PC-3 (cell line): Measurements from ENCODE around the gene USH1G. TPM values are rescaled to one million over a fixed set of nuclear protein-coding genes. Genes with fewer than 3 reads are reported as not detected.

Experiments
- ATAC-seq: fragments of 200-7000 bp; cut with Tn5 transposase; 2 replicates; pipeline ENCODE4 v1.9.1; 2020; ENCODE audit warnings: mild to moderate bottlenecking, moderate library complexity
- BruUV-seq: library from RNA; stranded (reverse); fragments of 400-500 nt; replicated peaks from 2 replicates; lab custom pipeline; 2021; lab: Mats Ljungman, UMichigan
- CTCF ChIA-PET: fragments of 300-600 bp; sonication (Branson Sonifier 250); formaldehyde crosslinking; loops from one replicate; lab custom pipeline; 2022; ENCODE audit warnings: antibody characterized with exemption; lab: Charles Lee
- POLR2A ChIA-PET: fragments of 300-600 bp; sonication (Branson Sonifier 250); formaldehyde crosslinking; loops from one replicate; lab custom pipeline; 2022; ENCODE audit warnings: antibody characterized with exemption; ENCODE audit not compliant: unreplicated experiment; lab: Charles Lee
- DNase-seq: peaks from one replicate; pipeline ENCODE4 v3.0.0-alpha.2; 2015
- H2AFZ ChIP-seq: fragments of 300-600 bp; sonication (generic); 2 replicates; pipeline ENCODE4 v1.6.0; 2016; ENCODE audit warnings: antibody characterized with exemption, low read length
- H3F3A ChIP-seq: fragments of 300-600 bp; sonication (generic); one replicate; pipeline ENCODE4 v1.6.0; 2017; ENCODE audit warnings: antibody characterized with exemption, low read length, control low read depth, mild to moderate bottlenecking; ENCODE audit not compliant: unreplicated experiment
- H3K27ac ChIP-seq: fragments of 300-600 bp; sonication (generic); 2 replicates; pipeline ENCODE4 v1.5.1; 2016; ENCODE audit warnings: mild to moderate bottlenecking, low read length
- H3K27me3 ChIP-seq: fragments of 300-600 bp; sonication (generic); 2 replicates; pipeline ENCODE4 v1.6.1; 2016; ENCODE audit warnings: low read length, mixed read lengths
- H3K36me3 ChIP-seq: fragments of 300-600 bp; sonication (generic); 2 replicates; pipeline ENCODE4 v1.6.1; 2016; ENCODE audit warnings: low read depth, mixed run types, low read length, mixed read lengths
- H3K4me1 ChIP-seq: fragments of 300-600 bp; sonication (generic); 2 replicates; pipeline ENCODE4 v1.5.1; 2016; ENCODE audit warnings: low read length; ENCODE audit not compliant: insufficient read depth
- H3K4me2 ChIP-seq: fragments of 300-600 bp; sonication (generic); 2 replicates; pipeline ENCODE4 v1.6.0; 2016; ENCODE audit warnings: low read length
- H3K4me3 ChIP-seq: fragments of 300-600 bp; sonication (generic); 2 replicates; pipeline ENCODE4 v1.5.1; 2016; ENCODE audit warnings: mild to moderate bottlenecking, low read length, mixed read lengths
- H3K79me2 ChIP-seq: fragments of 300-600 bp; sonication (generic); 2 replicates; pipeline ENCODE4 v1.6.1; 2017; ENCODE audit warnings: low read length, mixed read lengths
- H3K9ac ChIP-seq: fragments of 300-600 bp; sonication (generic); 2 replicates; pipeline ENCODE4 v1.6.0; 2016; ENCODE audit warnings: mild to moderate bottlenecking, low read length
- H3K9me2 ChIP-seq: fragments of 300-600 bp; sonication (generic); replicated peaks from 2 replicates; pipeline ENCODE4 v1.6.1; 2016; ENCODE audit warnings: mixed run types, low read length, mixed read lengths
- H3K9me3 ChIP-seq: fragments of 300-600 bp; sonication (generic); 2 replicates; pipeline ENCODE4 v1.6.1; 2016; ENCODE audit warnings: low read length, mixed read lengths
- H4K20me1 ChIP-seq: fragments of 300-600 bp; sonication (generic); 2 replicates; pipeline ENCODE4 v1.6.1; 2016; ENCODE audit warnings: low read length, mixed read lengths
- EZH2 ChIP-seq: fragments of 300-600 bp; sonication (generic); IDR thresholded peaks from one replicate; pipeline ENCODE4 v1.6.1; 2017; ENCODE audit warnings: antibody characterized with exemption, mild to moderate bottlenecking, low read length; ENCODE audit not compliant: unreplicated experiment
- EZH2phosphoT487 ChIP-seq: fragments of 300-600 bp; sonication (generic); IDR thresholded peaks from 2 replicates; pipeline ENCODE4 v1.6.1; 2018; ENCODE audit warnings: mild to moderate bottlenecking, antibody characterized with exemption, low read length, borderline replicate concordance
- intact Hi-C: fragments of 100-400 bp; cut with micrococcal nuclease; formaldehyde crosslinking; loops from 2 replicates; pipeline ENCODE4 v1.9.0; 2023
- total RNA-seq: library from RNA; depleted of rRNA; stranded (reverse); fragments of >200 nt; gene quantifications from 2 replicates; pipeline ENCODE4 v1.2.3, GENCODE V29; 2014
- TF ChIP-seq, protein P1 (sequence below): fragments of 300-600 bp; sonication (generic); conservative IDR thresholded peaks from 2 replicates; pipeline ENCODE4 v1.5.1; 2017; ENCODE audit warnings: antibody characterized with exemption, low read depth, mild to moderate bottlenecking, low read length

USH1G gene
- total RNA-seq, 1 experiment from 2014 or later: 0.04 TPM

DNA sequence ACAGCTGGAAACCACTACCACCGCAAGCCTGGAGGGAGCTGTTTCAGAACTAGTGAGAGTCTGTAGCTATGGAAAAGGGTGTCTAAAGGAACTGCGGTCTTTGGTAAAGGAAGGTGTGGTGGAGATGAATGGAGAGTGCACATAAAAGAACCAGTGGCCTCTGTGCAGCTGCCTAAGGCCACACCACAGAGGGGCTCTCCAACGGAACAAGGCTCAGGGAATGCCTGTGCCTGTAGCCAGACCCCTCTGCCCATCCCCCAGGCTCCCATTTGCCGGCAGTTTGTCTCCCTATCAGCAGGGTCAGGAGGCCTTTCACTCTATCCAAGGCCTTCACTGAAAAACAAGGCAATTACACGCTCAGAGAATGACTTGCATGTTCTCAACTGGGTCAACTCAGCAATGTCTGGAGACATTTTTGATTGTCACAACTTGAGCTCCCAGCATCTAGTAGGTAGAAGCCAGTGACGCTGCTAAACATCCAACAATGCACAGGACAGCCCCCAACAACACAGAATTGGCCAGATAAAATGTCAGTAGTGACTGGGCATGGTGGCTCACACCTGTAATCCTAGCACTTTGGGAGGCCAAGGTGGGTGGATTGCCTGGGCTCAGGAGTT, 47.0 kb downstream of the USH1G start:
- CTCF ChIA-PET: no interaction called here
- peaks cover 19% of the 10 kb centered on the region for H3K4me1 ChIP-seq
- TF ChIP-seq EZH2phosphoT487 (no peak), EZH2 (no peak)
- TF ChIP-seq, protein P1, sequence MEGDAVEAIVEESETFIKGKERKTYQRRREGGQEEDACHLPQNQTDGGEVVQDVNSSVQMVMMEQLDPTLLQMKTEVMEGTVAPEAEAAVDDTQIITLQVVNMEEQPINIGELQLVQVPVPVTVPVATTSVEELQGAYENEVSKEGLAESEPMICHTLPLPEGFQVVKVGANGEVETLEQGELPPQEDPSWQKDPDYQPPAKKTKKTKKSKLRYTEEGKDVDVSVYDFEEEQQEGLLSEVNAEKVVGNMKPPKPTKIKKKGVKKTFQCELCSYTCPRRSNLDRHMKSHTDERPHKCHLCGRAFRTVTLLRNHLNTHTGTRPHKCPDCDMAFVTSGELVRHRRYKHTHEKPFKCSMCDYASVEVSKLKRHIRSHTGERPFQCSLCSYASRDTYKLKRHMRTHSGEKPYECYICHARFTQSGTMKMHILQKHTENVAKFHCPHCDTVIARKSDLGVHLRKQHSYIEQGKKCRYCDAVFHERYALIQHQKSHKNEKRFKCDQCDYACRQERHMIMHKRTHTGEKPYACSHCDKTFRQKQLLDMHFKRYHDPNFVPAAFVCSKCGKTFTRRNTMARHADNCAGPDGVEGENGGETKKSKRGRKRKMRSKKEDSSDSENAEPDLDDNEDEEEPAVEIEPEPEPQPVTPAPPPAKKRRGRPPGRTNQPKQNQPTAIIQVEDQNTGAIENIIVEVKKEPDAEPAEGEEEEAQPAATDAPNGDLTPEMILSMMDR: no peak
- DNase-seq (no peak), ATAC-seq (no peak)
- peaks cover 4% of the 10 kb centered on the region for H3K27me3 ChIP-seq
- H3K27ac ChIP-seq: no peak overlapping the region
- H3K9me2 ChIP-seq: no peaks in the 10 kb centered on the region
- no peaks in the 10 kb centered on the region for H4K20me1 ChIP-seq
- no peak overlapping the region for H3K4me3 ChIP-seq
- POLR2A ChIA-PET: interaction anchor here (0.7 kb wide), 1 partner anchor 10 kb away, joined by 11 read pairs; no protein-coding TSS in a partner anchor
- no peaks in the 10 kb centered on the region for H3K9me3 ChIP-seq
- H3K9ac ChIP-seq: no peak overlapping the region
- no peak overlapping the region for H3K4me2 ChIP-seq
- H3F3A ChIP-seq: no peaks in the 10 kb centered on the region
- H3K79me2 ChIP-seq: 0 out of 2 replicates have a peak, but pooled peaks cover 3% of the 10 kb centered on the region
- no TSS peak for BruUV-seq
- intact Hi-C loops: no loop called here
- H3K36me3 ChIP-seq: no peaks in the 10 kb centered on the region
- no peak overlapping the region for H2AFZ ChIP-seq

DNA sequence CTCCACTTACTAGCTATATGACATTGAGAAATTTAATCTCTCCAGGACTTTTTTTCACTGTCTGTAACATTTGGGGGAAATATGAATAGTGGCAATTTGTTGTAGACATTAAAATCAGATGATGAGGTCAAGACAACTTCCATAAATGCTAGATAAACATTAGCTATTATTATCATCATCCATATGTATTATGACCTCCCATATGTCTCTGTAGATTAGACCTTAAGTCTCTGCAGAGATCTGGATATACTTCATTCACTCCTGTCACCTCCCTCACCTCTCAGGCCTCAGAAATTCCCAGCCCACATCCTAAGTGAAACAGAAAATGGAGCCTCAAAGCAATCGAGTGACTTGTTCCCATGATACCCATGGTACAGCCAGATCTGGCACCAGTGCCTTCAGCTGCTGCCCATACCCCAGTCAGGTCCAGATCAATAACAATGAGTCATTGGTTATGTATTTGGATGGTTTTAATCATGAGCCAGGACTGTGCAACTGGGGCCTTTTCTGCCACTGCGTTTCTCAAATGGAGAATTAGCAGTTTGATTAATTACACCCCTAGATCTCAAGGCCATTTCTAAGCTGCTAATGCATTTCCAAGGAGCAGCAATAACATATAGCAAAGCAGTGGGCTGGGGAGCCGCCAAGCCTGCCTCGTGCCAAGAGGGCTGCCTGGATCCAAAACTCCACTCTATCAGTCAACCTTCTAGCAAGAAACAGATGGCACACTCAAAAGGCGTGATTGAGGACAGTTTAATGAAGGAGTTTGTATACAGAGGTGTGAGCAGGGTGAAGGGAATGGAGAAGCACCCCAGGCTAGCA, 47.7 kb downstream of the USH1G start:
- H3K9me2 ChIP-seq: no peaks in the 10 kb centered on the region
- CTCF ChIA-PET: no interaction called here

More for the DNA sequence above, 47.7 kb downstream of the USH1G start:
- BruUV-seq: no TSS peak
- H3K4me2 ChIP-seq: no peak overlapping the region
- ATAC-seq (no peak), DNase-seq (no peak)
- H3K9ac ChIP-seq: no peak overlapping the region
- POLR2A ChIA-PET: no interaction called here
- H3K4me3 ChIP-seq: no peak overlapping the region
- no peak overlapping the region for H3K27ac ChIP-seq
- TF ChIP-seq EZH2phosphoT487: no peak
- no peak for TF ChIP-seq EZH2
- TF ChIP-seq, protein P1: no peak
- H3F3A ChIP-seq: no peaks in the 10 kb centered on the region
- H3K36me3 ChIP-seq: no peaks in the 10 kb centered on the region
- no peak overlapping the region for H2AFZ ChIP-seq
- H4K20me1 ChIP-seq: no peaks in the 10 kb centered on the region
- peaks cover 19% of the 10 kb centered on the region for H3K4me1 ChIP-seq
- intact Hi-C loops: no loop called here
- H3K27me3 ChIP-seq: no peaks in the 10 kb centered on the region
- 0 out of 2 replicates have a peak, but pooled peaks cover 3% of the 10 kb centered on the region for H3K79me2 ChIP-seq
- H3K9me3 ChIP-seq: no peaks in the 10 kb centered on the region
